Embryonic facial prominence (tissue), 1 donor: Measurements from ENCODE around the gene CCT5.
A peak's percentile ranks its signal among the peaks of the same experiment; 100 is the strongest.
"Not testable (repeated sequence)": the region's sequence is repeated elsewhere in the genome, so short reads cannot be mapped to it uniquely, and the experiment has no call there.

Source experiments
- DNase-seq: peaks from one replicate; pipeline ENCODE4 v3.0.0-alpha.2; 2016; ENCODE audit errors: extremely low spot score

The CCT5 gene

GRCh38 chr5:10276691-10277090, 26.6 kb downstream of the CCT5 start:
- no peak for DNase-seq

GRCh38 chr5:10277773-10278630, 27.9 kb downstream of the CCT5 start:
- DNase-seq, result no peak

- DNase-seq, result no peak
Measured at GRCh38 chr5:10278658-10279279, 28.7 kb downstream of the CCT5 start.

DNA sequence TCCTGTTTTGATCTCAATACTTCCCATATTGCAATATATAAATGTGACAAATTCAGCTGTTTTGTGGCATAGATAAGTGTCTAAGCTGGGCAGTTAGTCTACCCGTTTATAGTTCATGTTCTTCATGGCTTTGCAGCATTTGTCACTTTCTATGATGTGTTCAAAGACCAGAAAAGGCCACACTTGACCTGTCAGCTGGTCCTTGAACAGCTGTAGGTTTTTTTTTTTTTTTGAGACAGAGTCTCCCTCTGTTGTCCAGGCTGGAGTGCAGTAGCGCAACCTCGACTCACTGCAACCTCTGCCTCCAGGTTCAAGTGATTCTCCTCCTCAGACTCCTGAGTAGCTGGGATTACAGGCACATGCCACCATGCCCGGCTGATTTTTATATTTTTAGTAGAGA, 29.2 kb downstream of the CCT5 start:
- no peak for DNase-seq

- no peak for DNase-seq
Measured at GRCh38 chr5:10279925-10280720, 30.0 kb downstream of the CCT5 start.

DNA sequence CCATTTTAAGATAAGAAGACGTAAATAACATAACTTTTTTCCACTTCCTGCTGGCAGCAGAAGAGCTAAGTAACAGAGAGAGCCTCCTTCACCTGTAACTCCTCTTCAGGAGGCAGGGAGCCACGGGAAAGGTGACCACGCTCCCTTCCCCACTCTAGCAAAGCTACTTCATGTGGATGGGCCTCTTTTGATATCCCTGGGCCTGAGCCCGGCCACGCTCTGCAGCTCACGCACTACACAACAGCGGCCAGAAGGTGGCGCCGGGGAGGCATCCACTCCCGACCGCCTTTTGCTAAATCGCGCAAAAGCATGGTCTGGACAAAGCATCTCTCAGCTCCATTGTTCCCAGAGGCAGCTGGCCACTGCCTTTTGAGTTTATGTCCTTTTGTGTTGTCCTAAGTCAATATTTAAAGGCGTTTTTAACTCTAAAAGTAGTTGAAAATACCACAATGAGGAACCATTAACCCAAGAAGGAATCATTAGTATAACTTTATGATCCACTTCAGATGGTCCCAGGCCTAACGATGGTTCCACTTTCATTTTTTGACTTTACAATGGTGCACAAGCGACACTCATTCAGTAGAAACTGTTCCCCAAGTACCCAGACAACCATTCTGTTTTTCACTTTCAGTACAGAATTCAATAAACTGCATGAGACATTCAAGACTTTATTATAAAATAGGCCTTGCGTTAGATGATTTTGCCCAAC, 34.0 kb downstream of the CCT5 start:
- DNase-seq, result peak; percentile 51

DNA sequence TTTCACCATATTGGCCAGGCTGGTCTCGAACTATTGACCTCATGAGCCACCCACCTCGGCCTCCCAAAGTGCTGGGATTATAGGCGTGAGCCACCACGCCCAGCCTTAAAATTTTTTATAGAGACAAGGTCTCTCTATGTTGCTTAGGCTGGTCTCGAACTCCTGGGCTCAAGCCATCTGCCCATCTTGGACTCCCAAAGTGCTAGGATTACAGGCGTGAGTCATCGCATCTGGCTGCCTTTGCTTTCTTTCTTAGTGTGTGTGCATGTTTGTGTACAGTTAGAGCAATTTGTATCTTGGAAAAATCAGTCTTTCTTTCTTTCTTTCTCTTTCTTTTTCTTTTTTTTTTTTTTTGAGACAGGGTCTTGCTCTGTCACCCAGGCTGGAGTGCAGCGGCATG, 35.3 kb downstream of the CCT5 start:
- not testable (repeated sequence) for DNase-seq

GRCh38 chr5:10286162-10286861, 36.2 kb downstream of the CCT5 start:
- DNase-seq, result no peak

- no peak for DNase-seq
Measured at GRCh38 chr5:10286862-10287227, 36.8 kb downstream of the CCT5 start.

DNA sequence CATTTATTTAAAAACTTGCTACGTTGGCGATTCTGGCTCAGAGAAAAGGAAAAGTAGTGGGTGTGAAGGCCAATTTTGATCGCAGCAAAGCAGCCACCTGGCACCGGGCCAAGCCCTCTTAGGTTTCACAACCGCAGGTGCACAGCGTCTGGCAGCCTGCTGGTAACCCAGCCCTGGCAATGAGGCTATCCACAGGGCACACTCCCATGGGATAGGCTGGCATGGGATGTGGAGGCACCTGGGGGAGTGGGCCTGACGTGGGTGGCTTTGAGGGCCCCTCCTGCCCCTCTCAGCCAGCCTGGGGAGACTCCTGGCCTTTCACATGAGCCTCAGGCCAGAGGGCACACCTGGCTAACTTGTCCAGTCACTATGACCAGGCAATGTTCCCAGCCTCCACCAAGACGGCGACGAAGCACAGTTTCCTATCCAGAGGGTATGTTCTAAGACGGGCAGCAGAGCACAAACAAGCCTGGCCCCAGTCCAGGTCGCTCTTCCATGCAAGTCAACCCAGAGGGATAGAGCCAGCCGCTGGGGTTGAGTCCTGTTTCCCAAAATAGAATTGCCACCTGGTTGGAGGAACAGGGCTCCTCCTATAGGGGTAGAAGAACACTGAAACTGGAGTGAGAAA, 38.6 kb downstream of the CCT5 start:
- no peak for DNase-seq

DNA sequence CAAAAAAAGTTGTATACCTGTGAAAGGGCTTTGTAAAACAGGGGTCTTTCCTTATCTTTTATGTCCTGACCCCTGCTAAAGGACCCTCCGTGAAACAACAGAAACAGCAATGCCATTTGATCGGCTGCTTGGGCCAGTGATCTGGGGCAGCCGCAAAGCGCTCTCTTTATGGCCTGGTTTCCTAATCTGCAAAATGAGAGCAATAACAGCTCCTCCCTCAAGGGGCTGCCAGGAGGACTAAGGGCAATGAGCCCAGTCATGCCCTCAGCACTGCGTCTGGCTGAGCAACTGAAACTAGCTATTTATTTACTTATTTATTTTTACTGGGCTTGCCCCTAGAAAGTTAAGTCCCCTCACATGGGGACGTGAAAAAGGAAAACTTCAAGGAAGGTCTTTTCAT, 39.3 kb downstream of the CCT5 start:
- DNase-seq, result no peak

DNA sequence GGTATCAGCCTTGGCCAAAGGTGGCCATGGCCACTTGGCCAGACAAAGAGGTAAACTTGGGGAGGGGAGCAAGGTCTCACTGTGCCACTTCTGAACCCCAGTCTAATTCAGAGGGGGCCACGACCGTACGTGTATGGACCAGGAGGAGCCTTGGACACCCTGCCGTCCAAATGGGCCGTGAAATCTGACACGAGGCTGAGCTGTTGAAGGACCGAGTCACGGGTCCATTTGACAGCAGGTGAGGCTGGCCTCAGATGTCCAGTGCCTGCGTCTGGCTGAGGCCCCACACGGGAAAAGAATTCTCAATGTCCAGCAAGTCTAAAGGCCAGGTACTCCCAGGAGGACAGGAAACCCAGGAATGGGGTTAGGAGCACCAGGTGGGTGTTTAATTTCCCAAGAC, 39.9 kb downstream of the CCT5 start:
- no peak for DNase-seq

GRCh38 chr5:10290438-10290837, 40.4 kb downstream of the CCT5 start:
- no peak for DNase-seq

DNA sequence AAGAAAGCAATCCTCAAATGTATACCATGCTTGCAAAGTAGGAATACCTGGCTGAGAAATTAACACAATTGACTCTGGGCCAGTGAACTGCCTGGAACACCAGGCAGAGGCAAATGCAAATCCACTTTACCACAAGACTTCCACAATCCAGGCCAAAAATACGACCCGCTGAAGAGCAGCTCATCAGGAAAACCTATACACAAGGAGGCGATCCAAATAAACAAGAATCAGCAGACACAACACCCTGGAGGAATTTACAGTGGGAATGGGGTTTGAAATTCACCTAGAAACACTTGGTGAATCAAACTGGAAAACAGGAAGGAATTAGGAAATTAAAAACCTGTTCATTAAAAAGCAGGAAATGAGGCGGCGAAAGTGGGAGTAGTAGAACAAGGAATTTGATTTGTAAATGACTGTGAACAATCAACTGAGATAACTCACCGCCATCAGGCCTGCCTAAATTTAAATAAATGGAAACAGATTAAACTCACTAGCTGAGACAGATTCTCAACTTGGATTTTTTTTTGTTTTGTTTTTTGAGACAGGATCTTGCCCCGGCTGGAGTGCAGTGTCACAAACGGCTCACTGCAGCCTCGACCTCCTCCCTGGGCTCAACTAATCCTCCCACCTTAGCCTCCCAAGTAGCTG, 41.7 kb downstream of the CCT5 start:
- DNase-seq, result no peak

- DNase-seq, result no peak
Measured at GRCh38 chr5:10293907-10294662, 44.0 kb downstream of the CCT5 start.

GRCh38 chr5:10295619-10296326, 45.7 kb downstream of the CCT5 start:
- DNase-seq, result no peak

- DNase-seq, result no peak
Measured at GRCh38 chr5:10297646-10298204, 47.6 kb downstream of the CCT5 start.

GRCh38 chr5:10300246-10300645, 50.2 kb downstream of the CCT5 start:
- no peak for DNase-seq

DNA sequence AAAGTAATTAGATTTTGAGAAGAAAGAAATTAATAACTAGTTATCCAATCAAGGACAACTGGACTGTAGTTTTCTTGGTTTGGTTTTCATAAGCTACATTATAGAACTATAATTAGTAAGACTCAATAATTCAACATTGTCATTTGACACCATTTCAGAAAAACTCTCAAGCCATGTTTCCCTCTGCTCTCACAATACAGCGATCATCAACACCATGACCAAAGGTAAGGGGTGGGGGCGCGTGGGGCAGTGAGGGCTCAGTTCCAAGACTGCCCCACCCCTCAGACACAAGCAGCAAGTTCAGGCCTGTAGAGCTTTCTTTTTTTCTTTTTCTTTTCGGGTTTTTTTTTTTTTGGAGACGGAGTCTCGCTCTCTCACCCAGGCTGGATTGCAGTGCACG, 51.2 kb downstream of the CCT5 start:
- no peak for DNase-seq
